Parathyroid adenoma (tissue), 2 donors: Measurements from ENCODE around the gene MYO3B.

Experiments used
- H2AFZ ChIP-seq: fragments of 300-600 bp; sonication (generic); one replicate; pipeline ENCODE4 v1.7.0; 2017; ENCODE audit warnings: antibody characterized with exemption, mild to moderate bottlenecking
- H3K27ac ChIP-seq: fragments of 300-600 bp; sonication (generic); one replicate; pipeline ENCODE4 v1.7.0; 2017
- H3K27me3 ChIP-seq: fragments of 300-600 bp; sonication (generic); one replicate; pipeline ENCODE4 v1.7.0; 2017; ENCODE audit warnings: low read length; ENCODE audit not compliant: control insufficient read depth, insufficient read depth
- H3K36me3 ChIP-seq: fragments of 300-600 bp; sonication (generic); one replicate; pipeline ENCODE4 v1.7.0; 2017; ENCODE audit warnings: low read length; ENCODE audit not compliant: control insufficient read depth, insufficient read depth
- H3K4me1 ChIP-seq: fragments of 300-600 bp; sonication (generic); one replicate; pipeline ENCODE4 v1.7.0; 2017; ENCODE audit warnings: control low read depth
- H3K4me2 ChIP-seq: fragments of 300-600 bp; sonication (generic); one replicate; pipeline ENCODE4 v1.7.0; 2017; ENCODE audit warnings: low read length
- H3K4me3 ChIP-seq: fragments of 300-600 bp; sonication (generic); one replicate; pipeline ENCODE4 v1.7.0; 2017; ENCODE audit warnings: low read depth, low read length
- H3K79me2 ChIP-seq: fragments of 300-600 bp; sonication (generic); one replicate; pipeline ENCODE4 v1.7.0; 2017; ENCODE audit warnings: control low read depth
- H3K9ac ChIP-seq: fragments of 300-600 bp; sonication (generic); one replicate; pipeline ENCODE4 v1.7.0; 2017; ENCODE audit warnings: mild to moderate bottlenecking
- H3K9me3 ChIP-seq: fragments of 300-600 bp; sonication (generic); one replicate; pipeline ENCODE4 v1.7.0; 2017; ENCODE audit warnings: low read length; ENCODE audit not compliant: control insufficient read depth
- CTCF ChIP-seq: fragments of 300-600 bp; sonication (generic); IDR thresholded peaks from one replicate; pipeline ENCODE4 v1.7.0; 2017; ENCODE audit warnings: antibody characterized with exemption, mild to moderate bottlenecking
- donor health status: primary hyperparathyroidism.

The MYO3B gene

GRCh38 chr2:170145675-170146432 lies 32.1 kb upstream of the MYO3B start:
- Histone ChIP-seq H3K9ac (no peak overlapping the region), H3K27me3 (no peaks in the 10 kb centered on the region), H3K36me3 (no peaks in the 10 kb centered on the region), H3K4me1 (no peaks in the 10 kb centered on the region), H3K9me3 (no peaks in the 10 kb centered on the region), H3K27ac (no peak overlapping the region), H3K4me2 (no peak overlapping the region), H3K4me3 (no peak overlapping the region), H2AFZ (no peak overlapping the region), H3K79me2 (no peaks in the 10 kb centered on the region)
- no peak for TF ChIP-seq CTCF

DNA sequence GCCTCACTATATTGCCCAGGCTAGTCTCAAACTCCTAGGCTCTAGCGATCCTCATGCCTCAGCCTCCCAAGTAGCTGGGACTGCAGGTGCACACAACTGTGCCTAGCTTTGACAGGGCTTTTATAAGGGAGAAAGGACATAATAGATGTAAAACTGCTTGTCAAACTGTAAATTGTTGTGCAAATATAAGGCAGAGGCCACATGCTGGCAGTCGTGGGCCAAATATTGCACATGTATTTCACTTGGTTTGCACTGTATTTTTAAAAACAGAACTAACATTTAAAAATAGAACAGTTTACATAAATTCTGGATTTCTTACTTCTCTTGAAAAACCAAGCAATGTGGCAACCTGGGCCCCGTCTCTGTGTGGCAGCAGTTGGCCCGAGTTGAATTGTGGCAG lies 31.2 kb upstream of the MYO3B start:
- no peaks in the 10 kb centered on the region for H3K9me3 ChIP-seq
- H3K4me1 ChIP-seq: no peaks in the 10 kb centered on the region
- no peak for TF ChIP-seq CTCF
- H3K79me2 ChIP-seq: no peaks in the 10 kb centered on the region
- no peak overlapping the region for H2AFZ ChIP-seq
- H3K4me3 ChIP-seq: no peak overlapping the region
- no peaks in the 10 kb centered on the region for H3K36me3 ChIP-seq
- no peak overlapping the region for H3K27ac ChIP-seq
- H3K4me2 ChIP-seq: no peak overlapping the region
- no peaks in the 10 kb centered on the region for H3K27me3 ChIP-seq
- H3K9ac ChIP-seq: no peak overlapping the region

GRCh38 chr2:170147576-170147975 lies 30.4 kb upstream of the MYO3B start:
- H3K9ac ChIP-seq: no peak overlapping the region
- no peaks in the 10 kb centered on the region for H3K9me3 ChIP-seq
- no peaks in the 10 kb centered on the region for H3K79me2 ChIP-seq
- no peak overlapping the region for H3K27ac ChIP-seq
- no peak overlapping the region for H2AFZ ChIP-seq
- H3K4me2 ChIP-seq: no peak overlapping the region
- H3K4me1 ChIP-seq: no peaks in the 10 kb centered on the region
- no peak overlapping the region for H3K4me3 ChIP-seq
- H3K36me3 ChIP-seq: no peaks in the 10 kb centered on the region
- TF ChIP-seq CTCF: no peak
- H3K27me3 ChIP-seq: no peaks in the 10 kb centered on the region

GRCh38 chr2:170148161-170148560 lies 29.8 kb upstream of the MYO3B start:
- Histone ChIP-seq H3K4me2 (no peak overlapping the region), H3K27me3 (no peaks in the 10 kb centered on the region), H3K9me3 (no peaks in the 10 kb centered on the region), H3K4me3 (no peak overlapping the region), H3K27ac (no peak overlapping the region), H3K79me2 (no peaks in the 10 kb centered on the region), H2AFZ (no peak overlapping the region), H3K4me1 (no peaks in the 10 kb centered on the region), H3K36me3 (no peaks in the 10 kb centered on the region), H3K9ac (no peak overlapping the region)
- TF ChIP-seq CTCF: no peak

DNA sequence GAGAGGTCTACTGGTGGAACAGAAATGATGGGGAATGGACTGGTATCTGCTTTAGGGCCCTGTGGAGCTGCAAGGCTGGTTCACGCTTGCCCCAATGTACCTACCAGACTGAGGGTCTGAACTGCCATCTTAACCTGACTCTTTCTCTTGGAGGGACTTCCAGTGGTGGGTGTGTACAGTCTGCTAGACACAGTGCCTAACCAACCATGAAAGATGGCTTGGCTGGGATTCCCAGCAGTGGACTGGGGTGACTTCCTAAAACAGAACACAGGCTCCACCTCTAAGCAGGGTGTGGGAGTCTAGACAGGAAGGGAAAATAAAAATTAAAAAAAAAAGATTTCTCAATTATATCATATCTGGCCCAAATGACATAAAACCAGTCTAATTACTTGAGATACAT lies 25.5 kb upstream of the MYO3B start:
- no peak overlapping the region for H2AFZ ChIP-seq
- no peak overlapping the region for H3K27ac ChIP-seq
- no peak for TF ChIP-seq CTCF
- no peak overlapping the region for H3K4me3 ChIP-seq
- H3K4me2 ChIP-seq: no peak overlapping the region
- no peaks in the 10 kb centered on the region for H3K4me1 ChIP-seq
- H3K9ac ChIP-seq: no peak overlapping the region
- H3K79me2 ChIP-seq: no peaks in the 10 kb centered on the region
- H3K9me3 ChIP-seq: no peaks in the 10 kb centered on the region
- no peaks in the 10 kb centered on the region for H3K36me3 ChIP-seq
- H3K27me3 ChIP-seq: no peaks in the 10 kb centered on the region
